ENCODE results near the gene MCM10.
"Not testable (repeated sequence)": the region's sequence is repeated elsewhere in the genome, so short reads cannot be mapped to it uniquely, and the experiment has no call there.

The MCM10 gene

GRCh38 chr10:13222566-13222965 is 61.2 kb downstream of the MCM10 start:
- Mint-ChIP-seq H3K9me3 (no peaks in the 10 kb centered on the region), H3K36me3 (ENCODE audit: low read depth) (no peaks in the 10 kb centered on the region)

GRCh38 chr10:13223241-13223640 is 61.9 kb downstream of the MCM10 start:
- Mint-ChIP-seq H3K36me3 (ENCODE audit: low read depth) (no peaks in the 10 kb centered on the region), H3K4me3 (no peak overlapping the region), H3K27ac (no peak overlapping the region), H3K4me1 (ENCODE audit: low read depth) (no peaks in the 10 kb centered on the region), H3K9me3 (no peaks in the 10 kb centered on the region), H3K27me3 (no peaks in the 10 kb centered on the region)

More at GRCh38 chr10:13222566-13222965, 61.2 kb downstream of the MCM10 start:
- no peaks in the 10 kb centered on the region for H3K27me3 Mint-ChIP-seq
- H3K4me3 Mint-ChIP-seq: no peak overlapping the region
- H3K4me1 Mint-ChIP-seq (ENCODE audit: low read depth): no peaks in the 10 kb centered on the region
- H3K27ac Mint-ChIP-seq: no peak overlapping the region

- H3K9me3 Mint-ChIP-seq: no peaks in the 10 kb centered on the region
- no peak overlapping the region for H3K27ac Mint-ChIP-seq
- H3K4me1 Mint-ChIP-seq (ENCODE audit: low read depth): no peaks in the 10 kb centered on the region
- H3K4me3 Mint-ChIP-seq: no peak overlapping the region
- H3K27me3 Mint-ChIP-seq: no peaks in the 10 kb centered on the region
- no peaks in the 10 kb centered on the region for H3K36me3 Mint-ChIP-seq (ENCODE audit: low read depth)
These were observed 63.0 kb downstream of the MCM10 start for GRCh38 chr10:13224210-13224995.

- Mint-ChIP-seq H3K27ac (no peak overlapping the region), H3K4me1 (ENCODE audit: low read depth) (no peaks in the 10 kb centered on the region), H3K27me3 (no peaks in the 10 kb centered on the region), H3K36me3 (ENCODE audit: low read depth) (no peaks in the 10 kb centered on the region), H3K4me3 (no peak overlapping the region), H3K9me3 (no peaks in the 10 kb centered on the region)
These were observed 64.2 kb downstream of the MCM10 start for GRCh38 chr10:13225601-13226000.

GRCh38 chr10:13227031-13227430 is 65.7 kb downstream of the MCM10 start:
- no peak overlapping the region for H3K27ac Mint-ChIP-seq
- H3K36me3 Mint-ChIP-seq (ENCODE audit: low read depth): no peaks in the 10 kb centered on the region
- no peak overlapping the region for H3K4me3 Mint-ChIP-seq
- H3K4me1 Mint-ChIP-seq (ENCODE audit: low read depth): no peaks in the 10 kb centered on the region
- no peaks in the 10 kb centered on the region for H3K9me3 Mint-ChIP-seq
- H3K27me3 Mint-ChIP-seq: no peaks in the 10 kb centered on the region

GRCh38 chr10:13231190-13231589 is 69.8 kb downstream of the MCM10 start:
- Mint-ChIP-seq H3K4me3 (no peak overlapping the region), H3K27me3 (no peaks in the 10 kb centered on the region), H3K27ac (no peak overlapping the region), H3K4me1 (ENCODE audit: low read depth) (no peaks in the 10 kb centered on the region), H3K9me3 (no peaks in the 10 kb centered on the region), H3K36me3 (ENCODE audit: low read depth) (no peaks in the 10 kb centered on the region)

- H3K27ac Mint-ChIP-seq: no peak overlapping the region
- H3K4me1 Mint-ChIP-seq (ENCODE audit: low read depth): no peaks in the 10 kb centered on the region
- no peaks in the 10 kb centered on the region for H3K9me3 Mint-ChIP-seq
These were observed 70.5 kb downstream of the MCM10 start for GRCh38 chr10:13231808-13232207.

GRCh38 chr10:13233358-13233757 is 72.0 kb downstream of the MCM10 start:
- Mint-ChIP-seq H3K36me3 (ENCODE audit: low read depth) (no peaks in the 10 kb centered on the region), H3K4me1 (ENCODE audit: low read depth) (no peaks in the 10 kb centered on the region), H3K27me3 (no peaks in the 10 kb centered on the region), H3K9me3 (no peaks in the 10 kb centered on the region), H3K27ac (no peak overlapping the region), H3K4me3 (no peak overlapping the region)

More at GRCh38 chr10:13231808-13232207, 70.5 kb downstream of the MCM10 start:
- H3K36me3 Mint-ChIP-seq (ENCODE audit: low read depth): no peaks in the 10 kb centered on the region
- H3K27me3 Mint-ChIP-seq: no peaks in the 10 kb centered on the region
- H3K4me3 Mint-ChIP-seq: no peak overlapping the region

GRCh38 chr10:13234172-13234571 is 72.8 kb downstream of the MCM10 start, which contains the start of gene UCMA:
Gene UCMA (minus strand): TSS chr10:13234374. CDS start chr10:13234258, 116 bp downstream.
- Mint-ChIP-seq H3K4me3 (no peak within 1 kb of the TSS), H3K4me1 (ENCODE audit: low read depth) (no peaks in the 10 kb centered on the region), H3K27me3 (no peaks in the 10 kb centered on the region), H3K27ac (no peak within 1 kb of the TSS), H3K9me3 (no peaks in the 10 kb centered on the region), H3K36me3 (ENCODE audit: low read depth) (no peaks in the 10 kb centered on the region)

- not testable (repeated sequence) for H3K4me3 Mint-ChIP-seq; H3K36me3 Mint-ChIP-seq (ENCODE audit: low read depth); H3K9me3 Mint-ChIP-seq; H3K4me1 Mint-ChIP-seq (ENCODE audit: low read depth); H3K27ac Mint-ChIP-seq; H3K27me3 Mint-ChIP-seq
These were observed 73.4 kb downstream of the MCM10 start for GRCh38 chr10:13234736-13235135.

GRCh38 chr10:13236638-13237037 is 75.3 kb downstream of the MCM10 start:
- Mint-ChIP-seq H3K27me3 (no peaks in the 10 kb centered on the region), H3K36me3 (ENCODE audit: low read depth) (no peaks in the 10 kb centered on the region), H3K27ac (no peak overlapping the region), H3K4me3 (no peak overlapping the region), H3K9me3 (no peaks in the 10 kb centered on the region), H3K4me1 (ENCODE audit: low read depth) (no peaks in the 10 kb centered on the region)

- Mint-ChIP-seq H3K36me3 (ENCODE audit: low read depth) (no peaks in the 10 kb centered on the region), H3K9me3 (no peaks in the 10 kb centered on the region), H3K27ac (no peak overlapping the region), H3K27me3 (no peaks in the 10 kb centered on the region), H3K4me1 (ENCODE audit: low read depth) (no peaks in the 10 kb centered on the region), H3K4me3 (no peak overlapping the region)
These were observed 77.1 kb downstream of the MCM10 start for GRCh38 chr10:13238271-13239077.

- Mint-ChIP-seq H3K27ac (no peak overlapping the region), H3K27me3 (no peaks in the 10 kb centered on the region), H3K4me1 (ENCODE audit: low read depth) (no peaks in the 10 kb centered on the region), H3K36me3 (ENCODE audit: low read depth) (no peaks in the 10 kb centered on the region), H3K9me3 (no peaks in the 10 kb centered on the region), H3K4me3 (no peak overlapping the region)
These were observed 78.6 kb downstream of the MCM10 start for GRCh38 chr10:13239923-13240322.

GRCh38 chr10:13241613-13242012 is 80.3 kb downstream of the MCM10 start:
- no peaks in the 10 kb centered on the region for H3K9me3 Mint-ChIP-seq
- H3K36me3 Mint-ChIP-seq (ENCODE audit: low read depth): no peaks in the 10 kb centered on the region
- H3K27ac Mint-ChIP-seq: no peak overlapping the region
- H3K27me3 Mint-ChIP-seq: no peaks in the 10 kb centered on the region
- H3K4me3 Mint-ChIP-seq: no peak overlapping the region
- H3K4me1 Mint-ChIP-seq (ENCODE audit: low read depth): no peaks in the 10 kb centered on the region

GRCh38 chr10:13242260-13242659 is 80.9 kb downstream of the MCM10 start:
- H3K9me3 Mint-ChIP-seq; H3K4me1 Mint-ChIP-seq (ENCODE audit: low read depth); H3K4me3 Mint-ChIP-seq; H3K27ac Mint-ChIP-seq; H3K27me3 Mint-ChIP-seq; H3K36me3 Mint-ChIP-seq (ENCODE audit: low read depth): not testable (repeated sequence)
